NCI-H460 (cell line): ENCODE results near the gene C5orf58. TPM values are rescaled to one million over a fixed set of nuclear protein-coding genes. Genes with fewer than 3 reads are reported as not detected.
"Not testable (repeated sequence)": the region's sequence is repeated elsewhere in the genome, so short reads cannot be mapped to it uniquely, and the experiment has no call there.

Experiments
- DNase-seq: peaks from one replicate; pipeline ENCODE4 v3.0.0-alpha.2; 2016; ENCODE audit warnings: low read depth; ENCODE audit errors: extremely low read depth
- total RNA-seq: library from RNA; depleted of rRNA; stranded (reverse); fragments of >200 nt; shearing (Covaris generic); gene quantifications from 2 replicates; pipeline ENCODE4 v1.2.3, GENCODE V29; 2014

Gene C5orf58
- total RNA-seq, 1 experiment from 2014 or later, result not detected

GRCh38 chr5:170223360-170223759 is 9.4 kb upstream of the C5orf58 start:
- DNase-seq, result no peak

- no peak for DNase-seq
Observed at GRCh38 chr5:170223906-170224305, 8.9 kb upstream of the C5orf58 start.

- DNase-seq, result peak; percentile 58
Observed at GRCh38 chr5:170225326-170226128, 7.3 kb upstream of the C5orf58 start.

- DNase-seq, result no peak
Observed at GRCh38 chr5:170226129-170226615, 6.6 kb upstream of the C5orf58 start.

- DNase-seq, result no peak
Observed at GRCh38 chr5:170226661-170227060, 6.1 kb upstream of the C5orf58 start.

DNA sequence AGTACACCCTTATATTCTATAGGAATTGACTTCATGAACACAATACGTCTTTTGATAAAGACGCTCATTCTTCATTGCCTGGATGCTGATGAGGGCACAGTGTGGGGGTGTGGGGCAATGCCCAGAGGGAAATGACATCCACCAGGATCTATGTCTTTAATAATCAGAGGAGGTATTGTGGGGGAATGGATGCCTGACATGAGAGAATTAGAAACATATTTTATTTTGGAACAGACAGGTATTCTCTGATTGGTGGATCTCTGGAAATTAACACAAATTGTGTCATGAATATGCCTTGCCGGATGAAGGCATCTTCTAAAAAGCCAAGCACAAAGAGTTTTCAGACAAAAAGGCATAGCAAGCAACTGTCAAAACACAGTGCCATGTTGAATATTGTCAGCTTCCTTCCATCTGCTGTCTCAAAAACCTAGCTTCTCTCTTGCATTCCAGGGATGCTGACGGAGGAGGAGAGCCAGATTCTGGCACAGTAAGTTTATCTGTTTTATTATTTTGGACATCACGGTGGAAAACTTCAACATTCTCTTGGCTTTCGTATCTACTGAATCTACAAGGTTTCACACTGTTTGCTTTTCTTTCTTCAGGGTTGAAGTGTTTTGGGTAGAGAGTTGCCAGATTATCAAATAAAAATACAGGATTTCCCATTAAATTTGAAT is 3.9 kb upstream of the C5orf58 start:
- no peak for DNase-seq

DNA sequence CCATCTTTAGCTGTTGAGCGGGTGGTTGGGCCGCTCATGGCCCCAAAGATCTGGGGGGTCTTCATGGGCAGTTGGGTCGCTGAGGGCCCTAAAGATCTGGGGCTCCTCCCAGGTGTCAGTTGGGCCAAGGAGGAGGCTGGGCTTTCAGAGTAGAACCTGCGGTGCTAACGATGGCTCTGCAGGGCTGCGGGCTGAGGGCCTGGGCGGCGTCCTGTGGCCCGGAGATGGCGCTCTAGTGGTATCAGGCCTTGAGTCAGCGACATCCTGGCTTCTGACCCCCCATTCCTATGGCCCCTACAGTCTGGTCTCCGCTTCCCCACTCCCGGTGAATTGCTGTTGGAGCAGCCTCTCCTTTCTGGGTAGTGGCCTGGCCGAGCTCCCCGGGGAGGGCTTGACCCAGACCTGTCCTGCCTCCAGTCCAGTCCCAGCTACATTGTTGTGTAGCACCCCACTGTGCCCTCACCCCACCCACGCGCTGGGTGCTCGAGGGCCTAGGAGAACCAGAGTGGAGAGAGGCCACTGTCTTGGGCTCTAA is 640 bp downstream of the C5orf58 start:
- DNase-seq, result no peak

GRCh38 chr5:170235876-170236864 is 3.4 kb downstream of the C5orf58 start:
- no peak for DNase-seq

GRCh38 chr5:170238456-170239196 is 5.8 kb downstream of the C5orf58 start:
- no peak for DNase-seq

DNA sequence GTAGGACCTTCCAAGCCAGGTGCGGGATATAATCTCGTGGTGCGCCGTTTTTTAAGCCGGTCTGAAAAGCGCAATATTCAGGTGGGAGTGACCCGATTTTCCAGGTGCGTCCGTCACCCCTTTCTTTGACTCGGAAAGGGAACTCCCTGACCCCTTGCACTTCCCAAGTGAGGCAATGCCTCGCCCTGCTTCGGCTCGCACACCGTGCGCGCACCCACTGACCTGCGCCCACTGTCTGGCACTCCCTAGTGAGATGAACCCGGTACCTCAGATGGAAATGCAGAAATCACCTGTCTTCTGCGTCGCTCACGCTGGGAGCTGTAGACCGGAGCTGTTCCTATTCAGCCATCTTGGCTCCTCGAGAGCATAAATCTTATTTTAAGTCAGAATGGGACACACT is 12.7 kb downstream of the C5orf58 start:
- not testable (repeated sequence) for DNase-seq

GRCh38 chr5:170246126-170246870 is 13.5 kb downstream of the C5orf58 start:
- no peak for DNase-seq

- no peak for DNase-seq
Observed at GRCh38 chr5:170247363-170247762, 14.6 kb downstream of the C5orf58 start.

DNA sequence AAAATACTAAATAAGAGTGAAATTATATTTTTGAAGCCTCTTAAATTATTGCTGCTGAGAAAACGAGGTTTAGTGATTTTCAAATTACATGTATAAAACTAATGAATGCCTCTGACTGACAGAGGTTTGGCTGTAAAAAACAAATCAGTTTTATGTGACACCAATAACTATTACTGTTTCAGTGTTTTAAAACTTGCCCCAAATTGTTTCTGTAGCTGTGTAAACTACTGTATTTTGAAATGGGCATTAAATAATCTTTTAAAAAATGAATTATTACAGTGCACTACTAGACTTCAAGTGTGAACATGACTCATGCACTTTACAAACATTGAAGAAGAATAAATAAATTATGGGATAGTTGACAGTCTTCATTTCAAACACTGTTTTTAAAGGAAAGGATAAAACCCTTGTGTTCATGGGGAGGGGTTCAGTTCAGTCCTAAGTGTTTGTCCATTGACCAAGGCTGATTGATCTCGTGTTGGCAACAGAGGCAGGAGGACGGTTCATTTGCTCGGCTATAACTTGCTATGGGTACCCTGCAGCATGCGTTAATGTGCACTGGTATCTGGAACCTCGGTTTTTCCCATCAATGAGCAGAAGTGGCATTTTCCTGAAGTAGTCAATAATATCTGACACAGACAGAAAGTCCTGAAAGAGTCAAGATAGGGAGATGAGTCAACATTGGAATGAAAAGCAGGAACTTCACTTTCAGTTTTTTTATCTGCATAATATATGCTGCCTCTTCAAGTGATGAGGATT is 15.6 kb downstream of the C5orf58 start:
- DNase-seq, result no peak

- not testable (repeated sequence) for DNase-seq
Observed at GRCh38 chr5:170248931-170249227, 16.1 kb downstream of the C5orf58 start.

DNA sequence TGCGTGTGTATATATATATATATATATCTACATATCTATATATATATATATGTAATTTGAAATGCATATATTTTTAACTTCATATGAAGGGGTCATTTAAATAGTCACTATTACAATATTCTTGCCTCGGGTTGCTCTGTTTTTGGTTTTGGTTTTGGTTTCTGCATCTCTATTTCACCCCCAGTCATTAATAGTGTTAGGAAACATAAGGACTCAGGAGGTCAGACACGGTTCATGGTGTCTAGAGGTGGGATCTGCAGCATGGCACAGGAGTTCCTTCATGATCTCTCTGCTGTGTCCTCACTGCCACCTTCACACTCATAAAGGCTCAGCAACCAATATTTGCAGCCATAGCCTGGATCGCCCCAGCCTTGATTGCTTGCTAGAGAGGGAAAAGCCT is 16.6 kb downstream of the C5orf58 start:
- DNase-seq, result no peak

- DNase-seq, result no peak
Observed at GRCh38 chr5:170250810-170251317, 18.1 kb downstream of the C5orf58 start.

- DNase-seq, result no peak
Observed at GRCh38 chr5:170251462-170251861, 18.7 kb downstream of the C5orf58 start.

GRCh38 chr5:170252109-170252508 is 19.3 kb downstream of the C5orf58 start:
- no peak for DNase-seq
